Fibroblast of skin of left biceps (primary cell): ENCODE results near the gene STX16.

ENCODE experiments used
- DNase-seq, 2 experiments: peaks; one replicate each; pipeline ENCODE4 v3.0.0-alpha.2; 2013; ENCODE audit warnings: low read depth in 2 of 2

STX16 gene

DNA sequence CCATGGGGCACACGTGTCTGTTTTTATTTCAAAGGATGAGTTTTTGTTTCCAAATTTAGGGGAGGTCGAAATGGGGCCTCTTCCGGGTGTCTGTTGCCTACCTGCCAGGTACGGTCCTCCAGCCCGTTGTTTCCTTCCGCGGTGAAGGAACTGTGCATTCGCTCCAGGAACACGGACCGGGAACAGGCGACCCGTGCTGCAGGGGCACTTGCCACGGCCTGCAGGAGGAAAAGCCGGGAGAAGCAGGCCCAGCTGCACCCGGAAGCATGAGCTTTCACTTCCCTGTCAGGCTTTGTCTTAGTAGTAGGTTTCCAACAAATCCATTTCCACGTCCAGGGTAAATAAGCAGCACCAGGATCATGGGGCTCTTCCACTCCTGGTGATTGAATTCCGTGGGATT lies 24.6 kb downstream of the STX16 start:
- no peak for DNase-seq

DNA sequence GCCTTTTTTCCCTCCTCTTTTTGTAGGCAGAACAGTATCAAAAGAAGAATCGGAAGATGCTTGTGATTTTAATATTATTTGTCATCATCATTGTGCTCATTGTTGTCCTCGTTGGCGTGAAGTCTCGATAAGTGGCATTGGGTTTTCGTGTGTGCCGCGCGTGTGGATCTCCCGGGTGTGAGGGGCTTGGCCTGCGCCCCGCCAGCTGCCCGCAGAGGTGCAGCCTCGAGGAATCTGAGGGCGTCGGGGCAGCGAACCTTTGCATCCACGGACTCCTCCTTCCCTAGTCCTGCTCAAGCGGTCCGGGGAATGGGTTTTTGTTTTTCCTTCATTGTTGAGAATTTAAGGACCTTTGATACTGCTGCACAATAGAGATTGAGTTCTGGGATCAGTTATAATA lies 25.1 kb downstream of the STX16 start:
- DNase-seq, result no peak

DNA sequence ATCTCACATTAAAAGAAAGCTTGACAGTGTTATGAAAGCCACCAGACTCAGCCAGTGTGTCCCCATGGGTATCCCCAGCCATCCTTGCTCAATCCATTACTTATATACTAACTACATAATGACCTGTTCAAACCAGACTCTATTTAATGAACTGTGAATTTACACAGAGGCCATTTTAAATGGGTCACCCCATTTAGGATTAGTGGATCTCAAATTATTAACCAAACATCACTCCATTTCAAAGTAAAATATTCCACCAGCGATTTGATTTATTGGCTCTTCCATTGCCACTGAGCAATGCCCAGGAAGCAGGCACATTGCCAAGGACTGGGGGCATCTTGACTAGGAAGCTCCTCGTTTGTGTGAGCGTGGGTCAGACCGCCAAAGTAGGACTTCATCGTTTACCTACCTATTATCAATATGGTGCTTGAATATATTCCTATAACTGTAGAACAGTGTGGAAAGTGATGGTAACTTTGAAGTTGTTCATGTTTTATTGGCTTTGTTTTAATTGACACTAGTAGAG lies 26.1 kb downstream of the STX16 start:
- no peak for DNase-seq

DNA sequence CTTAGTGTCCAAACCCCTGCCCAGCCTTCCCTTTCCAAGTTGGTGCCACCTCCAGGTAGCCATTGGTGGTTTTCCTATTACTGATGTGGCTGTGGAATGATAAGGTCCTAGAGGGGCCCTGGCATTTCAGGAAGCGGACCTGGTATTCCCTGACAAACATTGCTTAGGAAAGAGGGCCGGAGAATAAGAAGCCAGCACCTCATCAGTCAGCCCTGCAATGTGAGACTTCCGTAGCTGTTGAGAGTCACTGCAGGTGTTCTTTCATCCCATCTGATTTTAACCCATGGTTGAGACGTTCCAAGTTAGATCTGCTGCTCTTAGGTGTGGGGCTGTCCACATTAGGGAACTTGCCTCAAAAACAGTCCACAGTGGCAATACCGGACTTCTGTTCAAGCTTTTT lies 26.7 kb downstream of the STX16 start:
- no peak for DNase-seq

DNA sequence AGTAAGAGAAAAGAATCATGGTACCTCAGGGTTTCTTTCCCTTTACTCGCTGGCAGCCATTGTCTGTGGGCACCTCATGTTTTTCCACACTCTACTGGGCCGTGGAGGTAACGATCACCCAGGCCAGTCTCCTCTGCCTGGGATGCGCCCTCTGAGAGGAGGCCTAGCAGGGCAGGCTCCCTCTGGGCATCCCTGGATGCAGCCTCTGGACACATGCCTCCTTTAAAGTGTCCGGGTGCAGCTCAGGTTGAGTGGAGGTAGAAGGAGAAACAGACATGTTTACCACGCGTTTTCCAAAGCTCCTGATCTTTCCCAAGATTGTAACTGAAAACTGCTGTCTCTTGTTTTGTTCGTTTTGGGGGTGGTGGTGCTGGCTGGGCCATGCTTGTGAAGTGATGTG lies 27.7 kb downstream of the STX16 start:
- DNase-seq, result no peak

DNA sequence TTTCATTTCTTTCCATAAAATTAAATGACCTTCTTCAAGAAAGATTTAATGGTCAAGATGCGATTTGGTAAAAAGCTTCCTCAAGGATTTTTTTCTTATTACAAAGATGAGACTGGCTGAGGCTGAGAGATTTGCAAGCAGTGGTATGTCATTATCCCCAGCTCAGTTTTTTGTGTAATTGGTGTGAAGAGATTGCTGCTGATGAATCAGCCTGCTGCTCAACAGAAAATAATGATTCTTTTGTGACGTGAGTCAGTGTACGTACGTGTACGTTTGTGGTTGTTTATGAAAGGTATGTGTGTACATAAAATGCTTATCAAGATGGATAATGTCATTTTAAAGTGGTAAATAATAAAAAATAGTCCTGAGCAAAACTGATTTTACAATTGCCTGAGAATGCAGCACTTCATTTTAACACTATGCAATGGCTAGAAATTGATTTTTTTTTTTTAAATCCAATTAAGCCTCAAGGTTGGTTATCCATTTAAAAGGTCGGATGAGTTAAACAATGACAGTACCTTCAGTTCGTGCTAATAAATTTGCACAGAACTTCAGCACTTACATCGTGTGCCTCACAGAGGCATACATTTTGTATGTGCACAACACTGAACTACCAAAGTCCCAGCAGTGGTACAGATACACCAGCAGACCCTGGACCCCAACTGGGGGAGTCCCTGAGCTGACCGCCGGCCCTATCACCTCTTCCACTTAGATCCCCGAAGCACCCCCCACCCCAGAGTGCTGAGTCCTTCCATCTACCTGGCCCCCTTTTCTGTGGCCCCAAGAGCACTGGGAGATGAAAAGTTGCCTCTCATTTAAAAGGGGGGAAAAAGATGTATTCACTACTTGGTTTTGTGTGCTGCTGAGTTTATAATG lies 31.8 kb downstream of the STX16 start:
- no peak for DNase-seq

DNA sequence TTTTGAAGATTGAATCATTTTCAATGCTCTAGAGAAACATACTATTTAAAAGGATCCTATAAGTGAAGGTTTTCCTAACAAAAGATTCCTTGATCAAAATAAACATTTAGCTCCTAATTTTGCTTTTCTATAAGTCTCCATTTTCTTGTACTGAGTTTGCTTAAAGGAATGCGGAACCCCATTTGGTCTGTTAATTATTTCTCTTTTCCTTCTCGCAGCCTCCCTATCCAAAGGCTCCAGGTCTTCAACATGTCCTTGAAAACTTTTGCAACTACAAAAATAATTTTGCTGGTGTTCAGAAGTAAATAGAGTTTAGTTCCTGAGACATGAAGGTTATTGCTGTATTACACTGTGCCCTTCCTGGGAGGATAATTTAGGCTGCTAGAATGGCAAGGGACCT lies 33.2 kb downstream of the STX16 start:
- DNase-seq, result no peak

DNA sequence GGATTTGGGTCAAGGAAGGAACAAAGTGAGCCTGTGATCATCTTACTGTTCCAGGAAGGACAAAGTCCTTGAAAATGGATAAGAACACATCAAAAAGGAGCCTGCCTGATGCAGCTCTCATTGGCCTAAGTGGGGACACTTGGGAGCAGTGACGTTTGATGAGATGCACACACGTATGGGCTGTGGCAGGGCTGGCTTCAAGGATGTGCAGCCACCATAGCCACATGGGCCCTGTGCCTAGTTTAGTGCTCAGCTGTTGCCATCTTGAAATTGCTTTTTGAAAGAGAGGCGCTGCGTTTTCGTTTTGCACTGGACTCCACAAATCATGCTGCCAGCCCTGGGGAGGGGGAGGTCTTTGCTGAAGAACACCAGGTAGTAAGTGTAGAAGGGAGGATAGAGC lies 34.9 kb downstream of the STX16 start:
- no peak for DNase-seq

DNA sequence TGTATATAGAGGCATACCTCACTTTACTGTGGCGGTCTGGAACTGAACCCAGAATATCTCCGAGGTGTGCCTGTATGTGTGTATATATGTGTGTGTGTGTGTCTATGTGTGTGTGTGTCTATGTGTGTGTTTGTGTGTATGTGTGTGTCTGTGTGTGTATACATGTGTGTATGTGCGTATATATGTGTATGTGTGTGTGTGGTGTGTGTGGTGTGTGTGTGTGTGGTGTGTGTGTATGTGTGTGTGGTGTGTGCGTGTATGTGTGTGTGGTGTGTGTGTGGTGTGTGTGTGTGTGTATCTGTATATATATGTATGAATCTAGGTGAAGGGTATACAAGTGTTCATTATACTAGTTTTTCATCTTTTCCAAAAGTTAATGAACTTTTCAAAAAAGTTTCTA lies 37.3 kb downstream of the STX16 start:
- DNase-seq, result no peak

DNA sequence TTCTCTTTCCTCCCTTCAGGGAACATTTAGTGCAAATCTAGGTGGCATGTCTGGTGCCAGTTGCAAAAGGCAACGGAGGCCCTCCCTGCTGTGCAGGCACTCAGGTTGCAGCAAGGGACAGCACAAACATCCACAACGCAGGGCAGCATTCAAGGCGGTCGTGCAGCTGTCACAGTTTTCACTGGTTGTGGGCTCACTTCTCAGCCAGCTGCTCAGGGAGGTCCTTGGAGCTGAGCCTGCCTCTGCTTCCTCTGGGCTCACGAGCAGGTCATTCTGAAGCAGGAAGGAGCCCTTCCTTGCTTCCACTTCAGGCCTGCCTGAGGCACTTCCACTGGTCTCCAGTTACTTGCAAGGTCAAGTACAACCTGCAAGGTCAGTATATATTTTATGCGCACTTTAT lies 37.8 kb downstream of the STX16 start:
- no peak for DNase-seq

DNA sequence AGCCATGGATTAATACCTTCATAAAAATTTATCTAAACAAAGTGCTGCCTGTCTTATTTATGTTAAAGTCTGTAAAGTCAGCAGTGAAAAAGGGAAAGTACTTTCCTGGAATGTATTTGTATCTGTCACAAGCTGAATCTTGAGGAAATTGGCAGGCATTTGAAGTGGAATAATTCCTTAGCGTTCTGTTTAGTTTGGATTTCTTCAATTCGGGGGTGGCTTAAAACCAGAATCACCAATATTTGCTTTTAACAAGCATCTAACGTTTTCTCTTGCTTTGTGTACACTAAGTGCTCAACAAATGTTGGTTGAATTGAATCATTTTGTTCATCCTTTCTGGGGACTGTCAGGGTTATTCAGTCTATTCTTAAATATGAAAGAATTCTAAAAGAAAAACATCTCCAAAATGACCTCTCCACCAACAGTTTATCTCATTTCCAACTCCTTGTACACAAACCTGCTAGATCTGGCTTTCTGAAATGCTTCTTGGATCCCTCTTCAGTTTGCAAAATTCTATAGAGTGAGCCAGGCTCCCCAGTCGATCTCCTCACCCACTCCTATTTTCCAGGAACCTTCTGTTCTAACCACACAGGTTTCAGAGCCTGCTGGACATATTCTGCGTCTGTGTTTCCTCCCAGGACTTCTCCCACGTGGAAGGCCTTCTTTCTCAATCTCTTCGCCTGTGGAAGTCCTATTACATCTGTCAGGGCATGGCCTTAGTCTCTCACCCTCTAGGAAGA lies 39.5 kb downstream of the STX16 start:
- no peak for DNase-seq

DNA sequence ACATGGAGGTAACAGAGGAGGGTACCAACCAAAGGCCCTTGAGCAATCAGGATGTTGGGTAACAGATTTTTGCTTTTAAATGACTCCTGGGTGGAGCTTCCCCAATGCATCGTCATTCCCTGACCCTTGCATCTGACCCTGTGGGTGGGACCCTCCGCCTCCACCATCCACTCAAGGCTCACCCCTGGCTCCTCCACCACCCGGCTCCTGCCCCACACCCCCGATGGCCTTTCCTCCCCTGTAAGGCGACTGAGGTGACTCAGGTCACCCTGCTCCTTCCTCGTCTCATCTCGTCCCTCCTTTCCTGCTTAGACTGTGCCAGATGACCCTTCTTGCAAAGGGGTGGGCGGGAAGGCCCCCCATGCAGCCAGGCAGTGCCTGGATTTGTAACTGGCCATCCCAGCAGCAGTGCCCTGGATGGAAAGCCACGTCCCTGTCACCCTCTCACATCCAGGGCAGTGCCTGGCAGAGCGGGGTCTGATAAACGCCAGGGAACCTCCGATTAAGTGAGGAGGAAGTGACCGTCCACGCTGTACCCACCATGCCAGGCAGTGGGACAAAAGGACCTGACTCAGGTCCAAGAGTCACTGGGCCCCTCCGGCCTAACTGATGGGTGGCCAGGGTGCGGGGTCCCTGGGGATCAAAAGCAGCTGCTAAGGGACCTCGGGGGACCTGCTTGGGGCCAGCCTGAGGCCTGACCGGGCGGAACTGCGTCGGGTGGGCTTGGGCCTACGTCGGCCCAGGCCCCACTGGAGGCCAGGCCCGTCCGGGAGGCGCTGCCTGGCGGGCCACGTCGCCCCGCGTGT lies 40.9 kb downstream of the STX16 start:
- DNase-seq, result no peak

DNA sequence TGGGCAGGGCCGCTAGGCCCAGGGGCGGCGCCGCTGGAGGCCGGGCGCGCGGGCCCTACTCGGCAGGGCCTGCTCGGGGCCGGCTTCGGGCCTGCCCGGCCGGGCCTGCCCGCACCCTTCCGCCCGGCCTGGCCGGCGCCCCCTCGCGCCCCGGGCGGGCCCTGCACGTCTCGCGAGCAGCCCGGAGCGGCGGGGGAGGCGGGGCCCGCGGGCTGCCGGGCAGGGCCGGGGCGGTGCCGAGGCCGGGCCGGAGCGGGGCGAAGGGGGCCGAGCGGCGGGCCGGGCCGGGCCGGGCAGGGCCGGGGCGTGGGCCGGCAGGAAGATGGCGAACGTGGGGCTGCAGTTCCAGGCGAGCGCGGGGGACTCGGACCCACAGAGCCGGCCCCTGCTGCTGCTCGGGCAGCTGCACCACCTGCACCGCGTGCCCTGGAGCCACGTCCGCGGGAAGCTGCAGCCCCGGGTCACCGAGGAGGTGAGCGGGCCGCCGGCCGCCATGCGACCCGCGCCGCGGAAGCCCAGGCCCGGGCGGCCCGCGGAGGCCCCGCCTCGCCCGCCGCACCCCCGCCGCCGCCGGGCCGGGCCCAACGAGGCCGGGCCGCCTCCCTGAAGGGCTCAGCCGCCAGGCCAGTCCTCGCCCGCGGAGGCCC lies 41.6 kb downstream of the STX16 start, which contains the start of gene NPEPL1:
NPEPL1 (plus strand) TSS at position 222 of the 647 bp plus-strand sequence; CDS start at position 323, 101 bp downstream.
- peak; percentile 36 to 45 for DNase-seq

DNA sequence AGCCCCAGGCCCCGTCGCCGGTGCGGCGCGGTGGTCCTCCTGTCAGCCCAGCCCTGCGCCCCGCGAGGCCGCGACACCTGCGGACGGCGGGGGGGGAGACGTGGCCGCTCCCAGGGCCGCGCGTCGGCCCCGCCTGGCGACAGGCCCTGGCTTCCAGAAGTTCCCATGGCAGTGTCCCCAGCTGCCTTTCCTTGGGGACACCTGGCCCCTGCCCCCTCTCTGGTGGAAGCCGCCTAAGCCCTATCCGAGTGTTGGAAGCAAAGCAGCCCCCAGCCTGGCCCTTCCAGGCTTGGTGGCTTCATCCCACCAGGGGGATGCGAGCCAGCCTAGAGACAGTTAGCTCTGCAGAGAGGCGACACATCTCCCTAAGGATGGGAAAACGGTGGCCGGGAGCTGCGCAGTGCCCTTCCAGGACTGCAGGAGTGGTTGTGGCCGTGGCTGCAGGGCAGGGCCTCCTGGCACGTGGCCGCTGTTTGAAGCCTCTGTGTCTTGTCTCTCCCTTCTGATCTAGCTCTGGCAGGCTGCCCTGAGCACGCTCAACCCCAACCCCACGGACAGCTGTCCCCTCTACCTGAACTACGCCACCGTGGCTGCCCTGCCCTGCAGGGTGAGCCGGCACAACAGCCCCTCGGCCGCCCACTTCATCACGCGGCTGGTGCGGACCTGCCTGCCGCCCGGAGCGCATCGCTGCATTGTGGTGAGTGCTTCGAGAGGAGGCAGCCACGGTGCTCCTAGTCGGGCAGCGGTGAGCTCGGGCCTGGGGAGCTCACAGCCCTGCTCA lies 42.3 kb downstream of the STX16 start:
- no peak for DNase-seq

DNA sequence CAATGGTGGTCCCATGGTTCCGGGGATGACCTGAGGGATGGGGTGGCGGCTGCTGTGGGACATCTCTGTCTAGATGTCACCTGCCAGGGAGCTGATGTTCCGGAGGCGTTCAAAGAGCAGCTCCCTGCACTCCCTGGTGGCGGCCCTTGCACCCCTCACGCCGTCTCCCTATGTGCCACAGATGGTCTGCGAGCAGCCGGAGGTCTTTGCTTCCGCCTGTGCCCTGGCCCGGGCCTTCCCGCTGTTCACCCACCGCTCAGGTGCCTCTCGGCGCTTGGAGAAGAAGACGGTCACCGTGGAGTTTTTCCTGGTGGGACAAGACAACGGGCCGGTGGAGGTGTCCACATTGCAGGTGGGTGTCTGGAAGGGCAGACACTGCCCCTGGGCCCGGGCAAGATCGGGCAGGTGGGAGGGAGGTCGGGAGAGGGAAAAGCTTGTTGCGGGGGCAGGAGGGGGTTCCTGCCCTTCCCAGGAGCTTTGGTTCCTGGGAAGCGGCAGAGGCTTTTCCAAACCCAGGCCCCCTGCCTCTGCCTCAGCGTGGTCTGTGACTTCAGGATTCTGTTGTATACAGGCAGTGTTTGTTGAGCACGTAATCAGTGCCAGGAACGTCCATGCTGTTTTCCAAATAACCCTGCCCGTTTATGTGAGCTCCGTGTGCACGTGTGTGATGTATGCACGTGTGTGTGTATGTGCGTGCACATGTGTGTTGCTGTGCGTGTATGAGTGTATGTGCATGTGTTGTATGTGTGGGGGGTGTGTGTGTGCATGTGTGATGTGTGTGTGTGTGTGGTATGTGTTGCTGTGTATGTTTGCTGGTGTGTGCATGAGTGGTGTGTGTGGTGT lies 43.4 kb downstream of the STX16 start:
- DNase-seq, result no peak

DNA sequence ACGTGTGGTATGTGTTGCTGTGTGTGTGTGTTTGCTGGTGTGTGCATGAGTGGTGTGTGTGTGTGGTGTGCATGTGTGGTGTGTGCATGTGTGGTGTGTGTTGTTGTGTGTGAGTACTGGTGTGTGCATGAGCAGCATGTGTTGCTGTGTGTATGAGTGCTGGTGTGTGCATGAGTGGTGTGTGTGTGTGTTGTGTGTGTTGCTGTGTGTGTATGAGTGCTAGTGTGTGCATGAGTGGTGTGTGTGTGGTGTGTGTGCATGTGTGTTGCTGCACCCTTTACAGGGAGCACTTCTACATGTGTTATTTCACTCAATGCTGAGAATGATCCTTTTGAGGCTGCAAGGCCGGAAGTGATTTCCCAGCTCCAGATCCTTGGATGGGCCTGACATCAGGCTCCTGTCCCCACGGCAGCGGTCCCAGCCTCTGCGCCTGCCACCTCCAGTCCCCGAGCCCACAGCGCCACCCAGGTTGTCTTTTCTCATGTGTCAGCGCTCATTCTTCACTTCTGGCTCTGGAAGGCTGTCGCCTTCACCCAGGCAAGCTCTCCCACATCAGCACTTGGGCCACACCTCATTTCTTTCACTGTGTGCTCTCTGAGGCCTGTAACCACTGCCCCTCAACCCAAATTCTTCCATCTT lies 44.1 kb downstream of the STX16 start:
- DNase-seq, result no peak

DNA sequence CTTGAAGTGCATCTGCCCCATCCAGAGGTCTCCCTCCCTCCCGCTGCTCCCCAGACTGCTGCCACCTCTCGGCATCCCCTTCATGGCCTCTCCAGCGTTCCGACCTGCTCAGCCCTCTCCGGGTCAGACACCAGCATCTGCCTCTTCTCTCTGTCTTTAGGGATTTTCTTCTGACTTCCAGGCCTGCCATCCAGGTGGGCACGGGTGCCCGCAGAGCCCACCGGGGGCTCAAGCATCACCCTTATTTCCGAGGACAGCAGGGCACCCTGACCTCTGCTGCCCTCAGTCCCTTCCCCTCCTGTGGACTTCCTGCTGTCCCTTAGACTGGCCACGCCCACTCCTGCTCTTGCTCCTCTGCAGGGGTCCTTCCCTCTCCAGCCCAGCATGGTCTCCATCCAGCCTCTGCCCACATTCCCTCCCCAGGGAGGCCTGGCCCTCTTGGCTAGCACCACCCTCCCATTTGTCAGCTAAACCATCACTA lies 44.9 kb downstream of the STX16 start:
- DNase-seq, result no peak

DNA sequence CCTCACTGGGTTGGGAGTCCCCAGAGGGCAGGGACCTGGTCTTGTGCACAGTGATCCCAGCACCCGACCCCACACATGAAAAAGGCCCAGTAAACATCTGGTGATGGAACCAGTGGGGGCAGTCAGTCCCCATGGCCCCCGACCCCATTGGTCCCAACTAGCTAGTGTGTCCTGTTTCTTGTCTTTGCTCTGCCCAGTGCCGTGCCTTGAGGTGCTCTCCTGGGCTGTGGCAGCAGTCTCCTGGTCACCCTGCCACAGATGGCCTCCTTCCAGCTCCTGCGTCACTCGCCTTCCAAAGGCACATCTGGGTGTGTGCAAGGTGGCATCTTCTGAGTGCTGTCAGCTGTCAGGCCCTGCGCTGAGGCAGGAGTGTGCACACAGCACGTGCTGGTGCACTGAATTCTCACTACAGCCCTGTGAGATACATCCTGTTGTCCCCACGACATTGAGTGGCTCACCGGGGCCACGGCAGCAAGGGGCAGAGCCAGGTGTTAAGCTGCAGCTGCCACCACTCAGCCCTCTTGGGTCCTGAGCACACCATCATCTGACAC lies 45.4 kb downstream of the STX16 start:
- no peak for DNase-seq
